ENCODE data around the gene TRABD2A.

GRCh38 chr2:84832772-84833461, 48.0 kb downstream of the TRABD2A start:
- TF ChIP-seq EZH2phosphoT487 (IDR thresholded peaks at IDR 0.05; ENCODE audit: insufficient read depth, low read depth) = no peak
- TF ChIP-seq EZH2 (IDR thresholded peaks at IDR 0.05; ENCODE audit: insufficient read depth, poor library complexity, severe bottlenecking) = no peak

Measured in GM23248 (cell line).